LNCAP (cell line): Measurements from ENCODE around the gene PHLDB1.

ENCODE experiments used
- CTCF ChIP-seq: fragments of 450-650 bp; IDR thresholded peaks from 2 replicates; pipeline ENCODE4 v1.5.1; 2017; ENCODE audit warnings: mild to moderate bottlenecking

Gene PHLDB1

GRCh38 chr11:118618991-118619375 is 11.6 kb downstream of the PHLDB1 start:
- no peak for TF ChIP-seq CTCF

- TF ChIP-seq CTCF: no peak
These were observed 12.2 kb downstream of the PHLDB1 start for GRCh38 chr11:118619444-118620197.

GRCh38 chr11:118620529-118621070 is 13.2 kb downstream of the PHLDB1 start:
- TF ChIP-seq CTCF: no peak

DNA sequence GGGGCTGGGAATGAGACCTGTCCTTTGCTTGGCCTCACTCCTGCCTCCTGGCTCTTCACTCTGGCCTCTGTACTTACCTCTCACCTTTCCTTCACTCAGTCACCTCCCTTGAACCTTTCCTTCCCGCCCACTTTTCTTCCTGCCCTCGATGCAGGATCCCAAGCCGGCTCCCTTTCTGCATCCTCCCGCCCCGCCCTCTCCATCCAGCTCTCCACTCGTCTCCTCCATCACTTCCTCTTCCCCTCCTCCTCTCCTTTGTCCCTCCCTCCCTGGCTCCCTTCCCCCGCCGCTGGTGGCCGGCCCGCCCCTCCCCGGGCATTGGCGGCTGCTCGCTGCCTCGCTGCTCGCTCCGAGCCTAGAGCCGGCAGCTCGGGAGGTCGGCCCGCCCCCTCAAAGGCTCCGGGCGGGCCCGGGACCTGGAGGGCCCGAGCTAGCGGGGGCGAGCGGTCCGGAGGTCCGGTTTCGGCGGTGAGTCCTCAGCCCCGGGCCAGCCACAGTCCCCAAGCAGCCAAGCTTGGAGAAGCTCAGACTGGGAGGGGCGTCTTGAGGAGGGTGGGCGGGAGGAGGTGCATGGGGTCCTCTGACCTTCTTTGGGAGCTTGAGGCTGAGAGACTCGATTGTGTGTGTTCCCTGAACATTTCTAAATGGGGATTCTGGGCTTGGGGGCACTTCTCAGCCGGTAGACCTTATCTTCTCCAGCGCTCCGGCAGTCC is 13.8 kb downstream of the PHLDB1 start:
- no peak for TF ChIP-seq CTCF

GRCh38 chr11:118621784-118622375 is 14.5 kb downstream of the PHLDB1 start:
- no peak for TF ChIP-seq CTCF

- no peak for TF ChIP-seq CTCF
These were observed 15.2 kb downstream of the PHLDB1 start for GRCh38 chr11:118622376-118623268.

- no peak for TF ChIP-seq CTCF
These were observed 15.8 kb downstream of the PHLDB1 start for GRCh38 chr11:118623269-118623655.
